ENCODE measurements around the gene EPB41. TPM values are rescaled to one million over a fixed set of nuclear protein-coding genes. Genes with fewer than 3 reads are reported as not detected.

Gene EPB41
- total RNA-seq, 1 experiment from 2014 or later: 40.7 TPM

DNA sequence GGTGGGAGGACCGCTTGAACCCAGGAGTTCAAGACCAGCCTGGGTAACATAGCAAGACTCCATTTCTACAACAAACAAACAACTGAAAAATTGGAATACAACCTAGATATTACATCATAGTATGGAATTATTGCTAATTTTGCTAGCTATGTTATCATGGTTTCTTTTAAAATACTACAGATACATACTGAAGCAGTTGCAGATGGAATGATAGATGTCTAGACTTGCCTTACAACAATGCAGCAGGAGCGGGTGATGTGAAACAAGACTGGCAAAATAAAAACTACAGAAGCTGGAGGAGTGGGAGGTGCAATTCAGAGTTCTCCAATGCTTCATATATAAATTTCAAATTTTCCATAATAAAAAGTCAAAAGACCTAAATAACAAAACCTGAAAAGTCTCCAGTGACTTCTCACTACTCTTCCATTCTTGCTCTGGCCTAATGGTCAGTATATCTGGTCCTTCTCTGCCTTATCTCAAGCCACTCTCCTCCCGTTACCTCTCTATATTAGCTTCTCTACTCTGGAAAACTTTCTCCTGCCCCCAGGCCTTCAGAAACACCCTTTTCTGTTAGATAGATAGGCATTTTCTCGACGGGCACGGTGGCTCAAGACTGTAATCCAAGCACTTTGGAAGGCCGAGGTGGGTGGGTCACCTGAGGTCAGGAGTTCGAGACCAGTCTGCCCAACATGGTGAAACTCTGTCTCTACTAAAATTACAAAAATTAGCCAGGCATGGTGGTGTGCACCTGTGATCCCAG is 237.9 kb downstream of the EPB41 start:
- peaks cover 9% of the 10 kb centered on the region for H3K4me1 Mint-ChIP-seq (ENCODE audit: low read depth, unreplicated experiment)
- peaks cover 4% of the 10 kb centered on the region for H3K9me3 Mint-ChIP-seq (ENCODE audit: low read depth, unreplicated experiment)
- BruUV-seq (replicated peaks): no TSS peak
- intact Hi-C loops (cut with micrococcal nuclease; ENCODE audit: unreplicated experiment): no loop called here
- H3K27ac Mint-ChIP-seq (ENCODE audit: unreplicated experiment): peak overlapping the region; percentile 15
- H3K4me3 Mint-ChIP-seq (ENCODE audit: low read depth, unreplicated experiment): no peak overlapping the region
- no peak for DNase-seq
- no peak for TF ChIP-seq CTCF (IDR thresholded peaks at IDR 0.05; ENCODE audit: unreplicated experiment)
- peaks cover 93% of the 10 kb centered on the region for H3K36me3 Mint-ChIP-seq (ENCODE audit: insufficient read depth, unreplicated experiment)
- no peaks in the 10 kb centered on the region for H3K27me3 Mint-ChIP-seq (ENCODE audit: unreplicated experiment)
- CTCF ChIA-PET: no interaction called here

DNA sequence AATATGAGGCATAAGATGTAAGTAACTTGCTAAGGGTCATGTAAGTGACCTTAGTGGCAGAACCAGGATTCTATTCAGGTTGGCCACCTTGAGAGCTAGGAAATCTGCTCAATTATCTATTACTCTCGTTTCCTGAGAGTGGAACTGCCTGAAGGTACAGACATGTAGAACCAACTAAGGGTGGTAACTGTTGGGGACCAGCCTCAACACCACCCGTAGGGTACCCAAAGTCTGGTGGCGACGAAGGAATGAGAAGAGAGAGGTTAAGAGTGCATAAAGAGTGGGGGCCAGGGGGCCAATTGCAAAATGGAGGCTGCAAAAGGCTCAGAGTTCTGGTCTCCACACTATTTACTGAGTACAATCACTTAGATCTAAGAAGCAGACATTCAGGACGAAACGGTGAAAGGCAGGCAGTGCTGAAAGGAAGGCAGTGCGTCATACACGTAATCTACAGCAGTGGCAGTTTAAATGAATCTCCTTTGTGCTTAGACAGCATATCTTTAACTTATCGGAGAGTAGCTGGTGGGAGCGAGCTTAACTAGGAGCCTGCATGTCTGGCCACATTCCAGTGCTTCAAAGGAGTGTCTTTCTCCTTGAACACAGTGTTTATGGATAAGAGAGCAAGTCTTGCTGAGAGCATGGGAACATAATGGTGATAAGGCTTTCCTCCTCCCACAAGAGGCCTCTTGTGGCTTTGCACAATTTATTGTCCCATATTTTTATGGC is 242.3 kb downstream of the EPB41 start:
- DNase-seq: no peak
- Mint-ChIP-seq H3K27ac (ENCODE audit: unreplicated experiment) (no peak overlapping the region), H3K9me3 (ENCODE audit: low read depth, unreplicated experiment) (no peaks in the 10 kb centered on the region), H3K4me3 (ENCODE audit: low read depth, unreplicated experiment) (no peak overlapping the region), H3K27me3 (ENCODE audit: unreplicated experiment) (no peaks in the 10 kb centered on the region), H3K36me3 (ENCODE audit: insufficient read depth, unreplicated experiment) (peaks cover 67% of the 10 kb centered on the region), H3K4me1 (ENCODE audit: low read depth, unreplicated experiment) (no peaks in the 10 kb centered on the region)
- intact Hi-C loops (cut with micrococcal nuclease; ENCODE audit: unreplicated experiment): no loop called here
- CTCF ChIA-PET: no interaction called here
- TF ChIP-seq CTCF (IDR thresholded peaks at IDR 0.05; ENCODE audit: unreplicated experiment): no peak
- BruUV-seq (replicated peaks): no TSS peak

- Mint-ChIP-seq H3K27me3 (ENCODE audit: unreplicated experiment) (no peaks in the 10 kb centered on the region), H3K36me3 (ENCODE audit: insufficient read depth, unreplicated experiment) (peaks cover 63% of the 10 kb centered on the region), H3K4me1 (ENCODE audit: low read depth, unreplicated experiment) (no peaks in the 10 kb centered on the region), H3K4me3 (ENCODE audit: low read depth, unreplicated experiment) (no peak overlapping the region), H3K27ac (ENCODE audit: unreplicated experiment) (no peak overlapping the region), H3K9me3 (ENCODE audit: low read depth, unreplicated experiment) (no peaks in the 10 kb centered on the region)
- no peak for DNase-seq
- no TSS peak for BruUV-seq (replicated peaks)
- CTCF ChIA-PET: interaction anchor here (0.6 kb wide), 1 partner anchor 57 kb away, joined by 3 read pairs; no protein-coding TSS in a partner anchor
- intact Hi-C loops (cut with micrococcal nuclease; ENCODE audit: unreplicated experiment): no loop called here
- TF ChIP-seq CTCF (IDR thresholded peaks at IDR 0.05; ENCODE audit: unreplicated experiment): no peak
Observed at GRCh38 chr1:29157269-29157601, 242.9 kb downstream of the EPB41 start.

DNA sequence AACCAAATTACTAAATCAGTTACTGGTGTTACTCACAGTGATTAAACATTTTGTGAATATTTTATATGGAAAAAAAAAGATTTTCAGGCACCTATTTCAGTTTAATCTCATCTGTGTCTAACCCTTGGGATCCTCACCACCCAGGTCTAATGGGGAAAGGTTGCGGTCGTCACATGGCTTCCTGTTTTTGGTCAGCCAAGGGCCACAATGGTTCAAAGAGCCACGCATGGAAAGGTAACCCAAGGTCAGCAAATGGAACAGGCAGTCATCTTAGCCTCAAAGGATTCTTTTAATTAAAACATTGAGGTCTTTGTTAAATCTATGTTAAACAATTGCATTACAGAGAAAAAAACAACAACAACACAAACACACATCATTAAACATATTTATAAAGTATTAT is 245.4 kb downstream of the EPB41 start:
- Mint-ChIP-seq H3K4me3 (ENCODE audit: low read depth, unreplicated experiment) (no peak overlapping the region), H3K4me1 (ENCODE audit: low read depth, unreplicated experiment) (no peaks in the 10 kb centered on the region), H3K27ac (ENCODE audit: unreplicated experiment) (no peak overlapping the region), H3K9me3 (ENCODE audit: low read depth, unreplicated experiment) (no peaks in the 10 kb centered on the region), H3K27me3 (ENCODE audit: unreplicated experiment) (no peaks in the 10 kb centered on the region), H3K36me3 (ENCODE audit: insufficient read depth, unreplicated experiment) (peaks cover 54% of the 10 kb centered on the region)
- CTCF ChIA-PET: interaction anchor here (0.6 kb wide), 1 partner anchor 8 kb away, joined by 4 read pairs; no protein-coding TSS in a partner anchor
- TF ChIP-seq CTCF (IDR thresholded peaks at IDR 0.05; ENCODE audit: unreplicated experiment): no peak
- no peak for DNase-seq
- no TSS peak for BruUV-seq (replicated peaks)
- intact Hi-C loops (cut with micrococcal nuclease; ENCODE audit: unreplicated experiment): no loop called here
